ENCODE measurements around the gene SLF2.
"Not testable (repeated sequence)": the region's sequence is repeated elsewhere in the genome, so short reads cannot be mapped to it uniquely, and the experiment has no call there.

Gene SLF2

DNA sequence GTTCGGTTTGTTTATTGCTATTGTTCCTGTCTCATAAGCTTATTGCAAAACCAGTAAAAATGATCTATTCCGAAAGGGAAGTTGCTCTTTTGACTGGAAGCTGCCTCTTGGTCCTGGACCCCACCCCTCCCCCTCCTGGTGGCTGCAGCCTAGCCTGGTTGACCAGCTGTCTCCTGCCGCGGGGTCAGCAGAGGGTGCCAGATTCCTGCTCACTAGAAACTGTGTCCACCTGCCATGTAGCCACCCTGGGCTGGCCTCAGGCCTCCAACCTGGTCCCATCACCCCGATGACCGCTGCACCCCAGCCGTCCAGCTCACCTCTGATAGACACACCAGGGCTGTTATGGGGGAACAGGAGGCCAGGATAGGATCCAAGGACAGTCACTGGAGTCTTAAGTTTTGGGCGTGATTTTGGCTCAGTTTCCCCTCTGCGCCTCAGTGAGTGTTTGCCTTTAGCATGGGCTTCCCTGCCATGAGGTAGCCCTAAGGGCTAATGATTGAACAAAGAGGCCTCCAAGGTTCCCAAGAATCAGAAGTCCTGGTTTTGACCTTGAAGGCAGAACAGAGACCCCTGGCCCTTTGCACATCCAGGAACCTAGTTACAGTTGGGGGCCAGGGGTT, 32.9 kb upstream of the SLF2 start:
- DNase-seq (ENCODE audit: low read depth, low spot score) = no peak

- DNase-seq (ENCODE audit: low read depth, low spot score) = no peak
Measured at GRCh38 chr10:100881556-100882213, 31.1 kb upstream of the SLF2 start.

DNA sequence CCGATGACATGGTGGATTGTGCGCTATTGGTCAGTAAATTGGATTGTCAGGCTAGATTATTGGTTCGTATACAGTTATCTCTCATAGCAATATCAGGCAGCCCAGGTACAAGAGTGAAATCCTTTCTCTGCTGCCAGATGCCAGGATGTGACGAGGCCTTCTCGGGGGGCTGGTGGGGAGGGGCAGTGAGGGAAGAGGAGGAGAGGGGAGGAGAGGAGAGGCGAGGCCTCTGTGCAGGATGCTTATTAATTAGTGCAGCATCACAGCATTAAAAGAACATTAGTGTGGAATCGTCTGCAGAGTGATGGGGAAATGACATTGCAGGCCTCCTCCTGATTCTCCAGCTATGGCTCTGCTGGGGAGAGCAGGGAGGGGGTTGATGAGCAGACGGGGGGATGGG, 30.5 kb upstream of the SLF2 start:
- DNase-seq (ENCODE audit: low read depth, low spot score) = no peak

- no peak for DNase-seq (ENCODE audit: low read depth, low spot score)
Measured at GRCh38 chr10:100882671-100883311, 30.0 kb upstream of the SLF2 start.

GRCh38 chr10:100883312-100883821, 29.4 kb upstream of the SLF2 start:
- no peak for DNase-seq (ENCODE audit: low read depth, low spot score)

GRCh38 chr10:100885611-100886010, 27.2 kb upstream of the SLF2 start:
- not testable (repeated sequence) for DNase-seq (ENCODE audit: low read depth, low spot score)

DNA sequence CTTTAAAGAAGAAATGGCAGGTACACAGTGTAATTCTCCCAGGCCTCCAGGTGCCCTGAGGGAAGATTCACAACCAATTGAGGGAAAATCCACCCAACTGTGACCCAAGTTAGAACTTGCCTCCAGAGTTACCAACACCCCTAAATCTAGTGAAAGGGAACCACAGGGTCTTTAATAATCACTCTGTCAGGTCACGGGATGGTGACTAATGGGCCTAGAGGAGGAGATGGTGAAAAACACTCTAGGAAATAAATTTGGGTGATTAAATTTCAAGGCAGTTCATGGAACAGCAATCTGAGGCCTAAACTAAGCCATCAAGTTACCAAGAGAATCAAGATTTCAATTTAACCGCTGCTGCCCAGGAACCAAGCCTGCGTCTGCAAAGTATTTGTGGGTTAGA, 26.7 kb upstream of the SLF2 start:
- no peak for DNase-seq (ENCODE audit: low read depth, low spot score)

GRCh38 chr10:100886521-100886920, 26.2 kb upstream of the SLF2 start:
- no peak for DNase-seq (ENCODE audit: low read depth, low spot score)

DNA sequence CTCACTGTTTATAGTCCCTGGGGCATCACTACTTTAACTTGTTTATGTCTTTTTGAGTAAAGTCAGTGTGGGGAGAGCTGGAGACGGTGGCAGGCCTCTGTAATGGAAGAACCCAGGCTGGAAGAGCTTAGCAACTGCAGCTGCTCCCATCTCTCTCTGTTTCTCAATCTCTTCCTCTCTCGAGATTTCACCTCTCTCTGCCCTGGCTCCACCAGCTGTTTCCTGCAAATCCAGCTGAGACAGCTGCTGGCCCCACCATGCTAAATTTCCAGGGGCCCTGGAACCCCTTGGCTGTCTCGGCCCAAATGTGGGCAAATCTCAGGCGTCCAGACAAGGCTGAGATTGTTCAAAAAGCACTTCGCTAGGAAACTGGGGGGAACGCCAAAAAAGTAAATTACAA, 25.8 kb upstream of the SLF2 start:
- DNase-seq (ENCODE audit: low read depth, low spot score) = no peak

DNA sequence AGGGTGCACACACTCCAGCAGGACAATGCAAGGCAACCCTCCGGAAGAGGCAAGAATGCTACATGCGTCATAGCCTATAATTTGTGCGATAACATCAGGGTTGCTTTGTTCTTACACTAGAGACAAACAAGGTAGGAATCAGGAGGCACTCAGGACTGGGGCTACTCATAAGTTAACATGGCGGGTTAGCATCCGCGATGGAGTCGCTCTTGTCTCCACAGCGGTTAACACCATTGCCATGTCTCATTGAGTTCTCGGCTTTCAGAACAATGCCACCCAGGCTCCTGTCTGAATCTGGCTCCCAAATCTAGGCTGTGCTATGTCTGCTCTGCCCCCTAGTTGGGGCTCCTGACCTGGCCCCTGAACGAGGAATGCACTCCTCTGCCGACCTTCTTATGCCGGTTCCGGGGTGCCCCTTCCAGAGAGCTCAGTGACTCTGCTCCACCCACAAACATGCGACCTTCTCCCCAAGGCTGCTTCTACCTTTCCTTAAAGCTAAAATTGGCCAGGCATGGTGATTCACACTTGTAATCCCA, 24.9 kb upstream of the SLF2 start:
- DNase-seq (ENCODE audit: low read depth, low spot score) = no peak

DNA sequence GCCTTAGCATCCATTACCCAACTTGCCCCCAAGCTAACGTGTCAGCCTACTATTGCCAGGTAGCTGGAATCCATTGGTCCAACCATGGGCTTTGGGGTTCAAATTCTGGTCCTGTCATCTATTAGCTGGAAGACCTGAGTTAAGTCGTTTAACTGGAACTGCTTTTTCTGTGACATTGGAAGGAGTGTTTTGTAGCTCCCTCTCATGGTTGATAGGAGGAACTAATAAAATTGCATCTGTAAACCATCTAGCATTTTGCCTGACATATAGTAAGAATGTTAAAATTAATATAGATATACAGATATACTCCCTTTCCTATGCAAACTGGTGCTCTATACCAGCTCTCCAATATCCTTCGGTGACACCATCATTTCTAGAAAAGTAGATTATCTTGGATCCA, 23.8 kb upstream of the SLF2 start:
- no peak for DNase-seq (ENCODE audit: low read depth, low spot score)

DNA sequence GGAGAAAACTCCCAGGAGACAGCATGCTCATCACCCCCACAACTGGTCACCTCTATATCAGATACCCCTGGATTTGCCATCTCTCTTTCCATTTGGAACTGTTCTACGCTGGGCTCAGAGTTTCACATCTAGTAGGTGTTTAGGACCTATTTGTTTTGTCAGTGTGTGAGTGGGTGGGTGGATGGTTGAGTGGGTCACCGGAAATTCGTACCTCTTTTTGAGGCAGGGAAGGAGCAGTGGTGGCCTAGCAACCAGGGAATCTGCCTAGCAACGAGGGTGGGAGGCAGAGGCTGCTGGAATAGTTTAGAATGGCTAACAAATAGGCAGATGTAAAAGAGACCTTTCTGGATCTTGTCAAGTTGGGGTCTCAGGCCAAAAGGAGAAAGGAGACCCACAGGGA, 23.2 kb upstream of the SLF2 start:
- no peak for DNase-seq (ENCODE audit: low read depth, low spot score)

GRCh38 chr10:100890141-100890672, 22.6 kb upstream of the SLF2 start:
- DNase-seq (ENCODE audit: low read depth, low spot score) = no peak

- DNase-seq (ENCODE audit: low read depth, low spot score) = peak; percentile 77
Measured at GRCh38 chr10:100890673-100891317, 22.0 kb upstream of the SLF2 start.

DNA sequence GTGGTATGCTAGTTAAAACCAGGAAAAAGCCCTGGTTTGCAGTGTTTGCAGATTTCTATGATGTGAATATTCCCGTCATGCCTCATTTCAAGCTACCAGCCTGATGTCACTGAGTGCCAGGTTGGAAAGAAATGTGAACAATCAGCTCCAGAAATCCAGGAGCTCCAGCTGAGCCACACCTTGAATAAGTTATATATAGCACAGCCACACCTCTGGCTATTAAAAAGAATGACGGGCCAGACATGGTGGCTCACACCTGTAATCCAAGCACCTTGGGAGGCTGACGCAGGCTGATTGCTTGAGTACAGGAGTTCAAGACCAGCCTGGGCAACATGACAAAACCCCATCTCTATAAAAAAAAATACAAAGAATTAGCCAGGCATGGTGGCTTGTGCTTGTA, 18.7 kb upstream of the SLF2 start:
- no peak for DNase-seq (ENCODE audit: low read depth, low spot score)

DNA sequence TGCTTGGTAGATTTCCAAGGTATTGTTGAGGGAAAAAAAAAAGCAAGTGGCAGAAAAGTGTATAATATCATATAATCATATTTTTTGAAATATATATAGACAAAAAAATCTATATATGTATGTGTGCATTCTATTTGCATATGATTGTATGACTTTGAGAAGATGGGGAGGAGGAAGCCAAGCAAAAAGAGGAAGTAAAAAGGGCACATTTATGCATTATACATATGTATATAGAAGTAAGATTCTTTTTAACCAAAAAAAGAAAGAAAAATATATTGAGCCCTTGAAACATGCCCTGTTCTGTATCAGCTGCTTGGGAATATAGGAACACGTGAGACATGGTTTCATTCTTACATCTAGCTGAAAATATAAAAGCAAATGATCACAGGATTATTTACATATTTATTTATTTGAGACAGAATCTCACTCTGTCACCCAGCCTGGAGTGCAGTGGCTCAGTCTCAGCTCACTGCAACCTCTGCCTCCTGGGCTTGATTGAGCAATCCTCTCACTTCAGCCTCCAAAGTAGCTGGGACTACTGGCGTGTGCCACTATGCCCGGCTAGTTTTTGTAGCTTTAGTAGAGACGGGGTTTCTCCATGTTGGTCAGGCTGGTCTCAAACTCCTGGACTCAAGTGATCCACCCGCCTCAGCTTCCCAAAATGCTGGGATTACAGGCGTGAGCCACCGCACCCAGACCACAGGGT, 18.0 kb upstream of the SLF2 start:
- no peak for DNase-seq (ENCODE audit: low read depth, low spot score)

DNA sequence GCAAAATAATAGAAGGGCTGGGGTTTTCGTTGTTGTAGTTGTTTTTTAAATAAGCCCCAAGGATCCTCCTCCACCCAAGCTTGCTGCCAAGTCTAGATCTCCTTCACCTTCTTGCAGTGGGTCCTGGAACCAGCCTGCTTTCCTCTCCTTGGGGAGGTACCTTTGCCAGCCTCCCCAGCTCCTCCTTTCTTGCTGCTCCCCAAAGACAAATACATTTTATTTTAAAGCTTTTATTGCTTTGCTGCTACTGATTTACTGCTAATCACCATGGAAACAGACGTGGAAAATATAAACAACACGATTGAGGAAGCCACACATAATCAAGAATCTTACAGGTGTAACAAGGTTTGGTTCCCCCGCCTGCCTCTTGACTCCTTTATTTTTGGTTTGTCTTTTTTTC, 17.4 kb upstream of the SLF2 start:
- DNase-seq (ENCODE audit: low read depth, low spot score) = no peak

- DNase-seq (ENCODE audit: low read depth, low spot score) = no peak
Measured at GRCh38 chr10:100895896-100896295, 16.9 kb upstream of the SLF2 start.

GRCh38 chr10:100896876-100897461, 15.8 kb upstream of the SLF2 start:
- no peak for DNase-seq (ENCODE audit: low read depth, low spot score)

DNA sequence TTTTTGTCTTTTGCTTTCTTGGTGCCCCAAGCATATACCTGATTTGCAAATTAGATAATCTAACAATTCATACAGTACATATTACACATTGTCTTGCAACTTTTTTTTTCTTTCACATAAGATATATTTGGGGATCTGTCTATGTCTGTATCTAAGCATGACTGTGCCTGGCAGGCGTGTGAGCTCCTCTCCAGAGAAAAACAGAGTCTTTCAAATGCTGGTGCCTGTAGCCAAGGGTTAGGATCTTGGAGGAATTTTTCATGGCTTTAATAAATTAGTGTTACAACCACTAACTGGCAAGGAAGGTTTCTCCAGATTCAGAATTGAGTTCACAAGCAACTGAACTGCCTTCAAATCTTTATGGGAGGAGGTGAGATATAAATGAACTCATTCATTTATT, 14.8 kb upstream of the SLF2 start:
- no peak for DNase-seq (ENCODE audit: low read depth, low spot score)

DNA sequence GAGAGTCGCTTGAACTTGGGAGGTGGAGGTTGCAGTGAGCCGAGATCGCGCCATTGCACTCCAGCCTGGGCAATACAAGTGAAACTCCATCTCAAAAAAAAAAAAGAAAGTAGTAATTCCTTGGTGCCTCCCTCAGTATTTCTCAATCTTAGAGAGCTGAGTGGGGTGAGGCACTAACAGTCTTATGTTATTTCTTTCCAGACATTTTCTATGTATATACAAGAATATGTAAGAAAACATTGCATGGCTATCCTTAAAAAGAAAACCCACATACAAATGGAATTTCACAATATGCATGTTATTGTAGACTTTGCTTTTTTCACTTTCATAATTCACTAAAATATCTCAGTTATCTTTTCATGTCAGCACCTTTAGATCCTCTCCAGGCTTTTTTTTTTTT, 13.6 kb upstream of the SLF2 start:
- no peak for DNase-seq (ENCODE audit: low read depth, low spot score)

Data from smooth muscle cell of the brain vasculature (primary cell).